Endodermal cell (in vitro differentiated cells): ENCODE measurements around the gene PACSIN2. TPM values are rescaled to one million over a fixed set of nuclear protein-coding genes. Genes with fewer than 3 reads are reported as not detected.

Experiments
- DNase-seq: peaks from one replicate; pipeline ENCODE4 v3.0.0-alpha.2; 2017
- H3K27ac ChIP-seq: 2 replicates; pipeline ENCODE4 v1.5.1; 2013; ENCODE audit warnings: mild to moderate bottlenecking, low read depth, low read length, moderate library complexity
- H3K27me3 ChIP-seq: 2 replicates; pipeline ENCODE4 v1.6.1; 2013; ENCODE audit warnings: mild to moderate bottlenecking, low read length, moderate library complexity; ENCODE audit not compliant: insufficient read depth, control insufficient read depth, poor library complexity, severe bottlenecking
- H3K36me3 ChIP-seq: 2 replicates; pipeline ENCODE4 v1.7.0; 2013; ENCODE audit warnings: mild to moderate bottlenecking, low read length, moderate library complexity; ENCODE audit not compliant: control insufficient read depth, insufficient read depth
- H3K4me1 ChIP-seq: one replicate; pipeline ENCODE4 v1.7.0; 2013; ENCODE audit warnings: low read length; ENCODE audit not compliant: control insufficient read depth, insufficient read depth
- H3K4me3 ChIP-seq: 2 replicates; pipeline ENCODE4 v1.5.1; 2013; ENCODE audit warnings: mild to moderate bottlenecking, low read length, moderate library complexity
- H3K9ac ChIP-seq: 2 replicates; pipeline ENCODE4 v1.6.1; 2013; ENCODE audit warnings: mild to moderate bottlenecking, low read length, moderate library complexity; ENCODE audit not compliant: poor library complexity, severe bottlenecking; ENCODE audit errors: extremely low read depth
- H3K9me3 ChIP-seq: 2 replicates; pipeline ENCODE4 v1.6.1; 2013; ENCODE audit warnings: mild to moderate bottlenecking, low read length, moderate library complexity; ENCODE audit not compliant: control insufficient read depth
- H3K27ac Mint-ChIP-seq: 2 replicates; pipeline ENCODE4 v1.8.0; 2020; ENCODE audit warnings: mixed read lengths
- H3K27me3 Mint-ChIP-seq: 2 replicates; pipeline ENCODE4 v1.8.0; 2021; ENCODE audit warnings: mild to moderate bottlenecking, mixed read lengths; ENCODE audit not compliant: insufficient read depth
- H3K36me3 Mint-ChIP-seq: 2 replicates; pipeline ENCODE4 v1.8.0; 2020; ENCODE audit warnings: low read depth, mixed read lengths
- H3K4me1 Mint-ChIP-seq: 2 replicates; pipeline ENCODE4 v1.8.0; 2020; ENCODE audit warnings: mixed read lengths
- H3K4me3 Mint-ChIP-seq: 2 replicates; pipeline ENCODE4 v1.8.0; 2020; ENCODE audit warnings: mild to moderate bottlenecking, moderate library complexity, mixed read lengths
- H3K9me3 Mint-ChIP-seq: 2 replicates; pipeline ENCODE4 v1.8.0; 2020; ENCODE audit warnings: mild to moderate bottlenecking, mixed read lengths
- WGBS, 2 experiments: methylation state at CpG; one replicate each; pipeline versions ENCODE4 v1.1.5 to v1.1.7; 2013; ENCODE audit warnings: missing lambda C conversion rate in 2 of 2, mixed read lengths in 1 of 2; ENCODE audit not compliant: insufficient coverage in 1 of 2, insufficient read length in 1 of 2; 5-methylcytosine and 5-hydroxymethylcytosine counted together
- total RNA-seq, 2 donors: library from RNA; stranded (reverse); fragmentation: NEBNext Ultra II Directional in 1 of 2; extraction: Animal tissue kit (Norgen Biotek cat#: 25700) in 1 of 2; gene quantifications; 2 replicates in 1 of 2; 3 replicates in 1 of 2; pipeline ENCODE4 v1.2.1, GENCODE V29; 2021
- TF ChIP-seq, protein P1 (sequence below): fragments of 200-600 bp; sonication (generic); conservative IDR thresholded peaks from 2 replicates; pipeline ENCODE4 v1.5.0; 2021; ENCODE audit warnings: antibody characterized with exemption, mild to moderate bottlenecking

Gene PACSIN2
- total RNA-seq, 2 donors from 2014 or later: 60.7 to 61.4 TPM

DNA sequence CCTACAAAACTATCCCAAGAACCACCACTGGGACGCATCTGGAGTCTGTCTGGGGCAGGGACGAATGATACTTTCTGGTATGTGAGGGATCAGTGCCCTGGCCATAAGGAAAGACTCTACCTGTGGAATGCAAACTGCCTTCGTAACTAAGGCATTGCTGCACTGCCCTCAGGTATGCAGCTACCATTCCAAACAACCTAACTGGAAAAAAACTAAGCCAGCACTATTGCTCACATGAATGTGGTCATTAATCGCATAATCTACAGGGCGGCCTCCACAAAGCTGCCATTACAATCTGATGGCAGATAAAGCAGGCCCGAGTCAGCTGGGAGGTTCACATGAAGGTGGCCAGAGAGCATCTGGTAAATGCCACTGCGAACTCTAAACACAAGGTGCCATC lies 3.9 kb downstream of the PACSIN2 start:
- H3K36me3 ChIP-seq: no peaks in the 10 kb centered on the region
- H3K9me3 ChIP-seq: no peaks in the 10 kb centered on the region
- no peak overlapping the region for H3K27ac ChIP-seq
- TF ChIP-seq, protein P1, sequence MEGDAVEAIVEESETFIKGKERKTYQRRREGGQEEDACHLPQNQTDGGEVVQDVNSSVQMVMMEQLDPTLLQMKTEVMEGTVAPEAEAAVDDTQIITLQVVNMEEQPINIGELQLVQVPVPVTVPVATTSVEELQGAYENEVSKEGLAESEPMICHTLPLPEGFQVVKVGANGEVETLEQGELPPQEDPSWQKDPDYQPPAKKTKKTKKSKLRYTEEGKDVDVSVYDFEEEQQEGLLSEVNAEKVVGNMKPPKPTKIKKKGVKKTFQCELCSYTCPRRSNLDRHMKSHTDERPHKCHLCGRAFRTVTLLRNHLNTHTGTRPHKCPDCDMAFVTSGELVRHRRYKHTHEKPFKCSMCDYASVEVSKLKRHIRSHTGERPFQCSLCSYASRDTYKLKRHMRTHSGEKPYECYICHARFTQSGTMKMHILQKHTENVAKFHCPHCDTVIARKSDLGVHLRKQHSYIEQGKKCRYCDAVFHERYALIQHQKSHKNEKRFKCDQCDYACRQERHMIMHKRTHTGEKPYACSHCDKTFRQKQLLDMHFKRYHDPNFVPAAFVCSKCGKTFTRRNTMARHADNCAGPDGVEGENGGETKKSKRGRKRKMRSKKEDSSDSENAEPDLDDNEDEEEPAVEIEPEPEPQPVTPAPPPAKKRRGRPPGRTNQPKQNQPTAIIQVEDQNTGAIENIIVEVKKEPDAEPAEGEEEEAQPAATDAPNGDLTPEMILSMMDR: peak; percentile 45
- H3K27me3 Mint-ChIP-seq: peaks cover 4% of the 10 kb centered on the region
- no peaks in the 10 kb centered on the region for H3K9me3 Mint-ChIP-seq
- H3K9ac ChIP-seq: no peak overlapping the region
- peaks cover 28% of the 10 kb centered on the region for H3K4me1 Mint-ChIP-seq
- DNase-seq: peak; percentile 48
- no peak overlapping the region for H3K4me3 Mint-ChIP-seq
- H3K27ac Mint-ChIP-seq: peak overlapping the region; percentile 1
- no peak overlapping the region for H3K4me3 ChIP-seq
- H3K4me1 ChIP-seq: no peaks in the 10 kb centered on the region
- no peaks in the 10 kb centered on the region for H3K36me3 Mint-ChIP-seq
- 94% methylated on average over 5 to 7 of the region's 7 CpGs for WGBS, 2 experiments
- H3K27me3 ChIP-seq: no peaks in the 10 kb centered on the region

DNA sequence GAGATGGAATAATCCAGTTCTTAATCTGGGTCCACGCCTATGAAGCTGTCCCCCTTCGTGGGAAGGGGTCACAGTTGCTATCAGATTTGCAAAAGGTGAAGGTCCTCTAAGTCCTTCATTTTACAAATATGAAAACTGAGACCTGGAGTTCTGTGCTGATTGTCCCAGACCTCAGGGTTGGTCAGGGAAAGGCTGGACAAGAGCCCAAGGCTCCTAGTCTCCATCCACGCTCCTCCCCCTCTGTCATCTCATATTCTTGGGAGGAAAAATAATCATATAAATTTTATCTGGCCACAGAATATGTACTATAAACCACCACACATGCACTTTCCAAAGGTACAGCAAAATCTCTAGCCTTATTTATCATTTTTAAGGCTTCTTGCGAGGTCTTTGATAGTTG lies 5.5 kb downstream of the PACSIN2 start:
- H3K9me3 ChIP-seq: no peaks in the 10 kb centered on the region
- Mint-ChIP-seq H3K27ac (no peak overlapping the region), H3K27me3 (no peaks in the 10 kb centered on the region), H3K36me3 (no peaks in the 10 kb centered on the region), H3K4me3 (no peak overlapping the region), H3K4me1 (peaks cover 38% of the 10 kb centered on the region), H3K9me3 (no peaks in the 10 kb centered on the region)
- no peak overlapping the region for H3K4me3 ChIP-seq
- TF ChIP-seq, protein P1: no peak
- peaks cover 9% of the 10 kb centered on the region for H3K4me1 ChIP-seq
- no peak for DNase-seq
- H3K27me3 ChIP-seq: no peaks in the 10 kb centered on the region
- no peak overlapping the region for H3K9ac ChIP-seq
- WGBS, 2 experiments: 100% methylated on average over 2 to 4 of the region's 4 CpGs
- H3K27ac ChIP-seq: no peak overlapping the region
- H3K36me3 ChIP-seq: no peaks in the 10 kb centered on the region

DNA sequence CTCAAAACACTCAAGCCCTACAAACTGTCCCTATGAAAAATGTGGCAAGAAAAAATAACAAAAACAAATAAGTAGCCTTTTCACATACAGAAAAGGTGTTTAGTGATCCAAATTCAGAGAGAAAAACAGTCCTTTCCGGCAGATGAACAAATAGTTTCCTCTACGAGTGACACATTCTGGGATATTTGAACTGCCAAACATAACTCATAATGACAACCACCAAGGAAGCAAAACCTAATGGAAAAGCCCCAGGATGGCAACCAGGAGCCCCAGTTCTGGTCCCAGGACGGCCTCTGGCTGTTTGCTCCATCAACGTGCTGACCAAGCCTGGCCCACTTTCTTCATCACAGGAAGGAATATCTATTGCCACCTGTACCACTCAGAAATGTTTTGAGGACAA lies 6.0 kb downstream of the PACSIN2 start:
- no peak for DNase-seq
- H3K36me3 Mint-ChIP-seq: no peaks in the 10 kb centered on the region
- H3K27ac Mint-ChIP-seq: no peak overlapping the region
- TF ChIP-seq, protein P1: no peak
- no peaks in the 10 kb centered on the region for H3K27me3 Mint-ChIP-seq
- Histone ChIP-seq H3K36me3 (no peaks in the 10 kb centered on the region), H3K27ac (no peak overlapping the region), H3K4me1 (peaks cover 14% of the 10 kb centered on the region), H3K27me3 (no peaks in the 10 kb centered on the region), H3K9ac (no peak overlapping the region), H3K4me3 (no peak overlapping the region), H3K9me3 (no peaks in the 10 kb centered on the region)
- 88 to 91% methylated on average over 4 of the region's 4 CpGs for WGBS, 2 experiments
- H3K9me3 Mint-ChIP-seq: no peaks in the 10 kb centered on the region
- no peak overlapping the region for H3K4me3 Mint-ChIP-seq
- peaks cover 42% of the 10 kb centered on the region for H3K4me1 Mint-ChIP-seq
